Liver (tissue), 9 donors: ENCODE measurements around the gene USP48. TPM values are rescaled to one million over a fixed set of nuclear protein-coding genes. Genes with fewer than 3 reads are reported as not detected.

ENCODE experiments used
- DNase-seq: peaks from one replicate; pipeline ENCODE4 v3.0.0-alpha.2; 2017; ENCODE audit warnings: low spot score
- H3K27ac ChIP-seq, 2 donors: one replicate each; pipeline ENCODE4 v1.7.0; 2013; ENCODE audit warnings: inconsistent platforms in 2 of 2, low read length in 2 of 2, control low read depth in 1 of 2, low read depth in 1 of 2, mild to moderate bottlenecking in 1 of 2
- H3K27me3 ChIP-seq, 4 donors: one replicate each; pipeline versions ENCODE4 v1.6.1 to v1.7.0; 2013; ENCODE audit warnings: low read length in 3 of 4, inconsistent platforms in 1 of 4, mild to moderate bottlenecking in 1 of 4, moderate library complexity in 1 of 4; ENCODE audit not compliant: control insufficient read depth in 4 of 4, insufficient read depth in 4 of 4
- H3K36me3 ChIP-seq, 4 donors: one replicate each; pipeline versions ENCODE4 v1.6.1 to v1.7.0; 2013; ENCODE audit warnings: low read length in 3 of 4, mild to moderate bottlenecking in 3 of 4, low read depth in 1 of 4, moderate library complexity in 1 of 4; ENCODE audit not compliant: control insufficient read depth in 4 of 4, insufficient read depth in 3 of 4
- H3K4me1 ChIP-seq, 4 donors: one replicate each; pipeline versions ENCODE4 v1.6.1 to v1.7.0; 2013; ENCODE audit warnings: low read length in 3 of 4, mild to moderate bottlenecking in 3 of 4, moderate library complexity in 1 of 4; ENCODE audit not compliant: control insufficient read depth in 4 of 4, insufficient read depth in 4 of 4
- H3K4me3 ChIP-seq, 3 donors: one replicate each; pipeline versions ENCODE4 v1.6.1 to v1.7.0; 2013; ENCODE audit warnings: low read length in 3 of 3, control low read depth in 1 of 3, low read depth in 1 of 3, mild to moderate bottlenecking in 1 of 3
- H3K9ac ChIP-seq, 2 donors: one replicate each; pipeline ENCODE4 v1.7.0; 2013; ENCODE audit warnings: low read length in 2 of 2, mild to moderate bottlenecking in 2 of 2, moderate library complexity in 2 of 2, control low read depth in 1 of 2, low read depth in 1 of 2
- H3K9me3 ChIP-seq, 4 donors: one replicate each; pipeline versions ENCODE4 v1.6.1 to v1.7.0; 2013; ENCODE audit warnings: low read length in 3 of 4; ENCODE audit not compliant: control insufficient read depth in 4 of 4
- ATF3 ChIP-seq: IDR thresholded peaks from 2 replicates; pipeline ENCODE4 v1.6.1; 2016; ENCODE audit warnings: antibody characterized with exemption
- CTCF ChIP-seq: fragments of 150-350 bp; IDR thresholded peaks from 2 replicates; pipeline ENCODE4 v1.5.1; 2017; ENCODE audit warnings: improper control_type of control experiment, low read depth, low read length; ENCODE audit not compliant: missing input control
- EGR1 ChIP-seq, 2 donors: IDR thresholded peaks; 2 replicates each; pipeline ENCODE4 v1.6.1; 2016 to 2018; ENCODE audit warnings: antibody characterized with exemption in 2 of 2, low read depth in 2 of 2
- FOXA1 ChIP-seq: IDR thresholded peaks from 2 replicates; pipeline ENCODE4 v1.6.1; 2016; ENCODE audit warnings: antibody characterized with exemption
- FOXA2 ChIP-seq: IDR thresholded peaks from 2 replicates; pipeline ENCODE4 v1.6.1; 2016; ENCODE audit warnings: antibody characterized with exemption
- GABPA ChIP-seq, 2 donors: IDR thresholded peaks in 1 of 2; conservative IDR thresholded peaks in 1 of 2; 2 replicates each; pipeline ENCODE4 v1.6.1; 2016; ENCODE audit warnings: antibody characterized with exemption in 2 of 2, mild to moderate bottlenecking in 1 of 2, moderate library complexity in 1 of 2
- HNF4A ChIP-seq, 2 donors: conservative IDR thresholded peaks; 2 replicates each; pipeline ENCODE4 v1.6.1; 2016; ENCODE audit warnings: antibody characterized with exemption in 2 of 2, mild to moderate bottlenecking in 2 of 2
- HNF4G ChIP-seq: IDR thresholded peaks from 2 replicates; pipeline ENCODE4 v1.6.1; 2016; ENCODE audit warnings: antibody characterized with exemption
- JUND ChIP-seq, 2 donors: IDR thresholded peaks; 2 replicates each; pipeline ENCODE4 v1.6.1; 2016; ENCODE audit warnings: antibody characterized with exemption in 2 of 2
- MAX ChIP-seq: IDR thresholded peaks from 2 replicates; pipeline ENCODE4 v1.6.1; 2016; ENCODE audit warnings: antibody characterized with exemption
- NR2F2 ChIP-seq: IDR thresholded peaks from 2 replicates; pipeline ENCODE4 v1.6.1; 2016; ENCODE audit warnings: antibody characterized with exemption
- RAD21 ChIP-seq, 2 donors: IDR thresholded peaks; 2 replicates each; pipeline ENCODE4 v1.6.1; 2016; ENCODE audit warnings: antibody characterized with exemption in 2 of 2, mild to moderate bottlenecking in 2 of 2
- REST ChIP-seq: IDR thresholded peaks from 2 replicates; pipeline ENCODE4 v1.6.1; 2016; ENCODE audit warnings: antibody characterized with exemption, mild to moderate bottlenecking
- RXRA ChIP-seq, 2 donors: IDR thresholded peaks; 2 replicates each; pipeline ENCODE4 v1.6.1; 2017 to 2018; ENCODE audit warnings: antibody characterized with exemption in 2 of 2, mild to moderate bottlenecking in 1 of 2
- SP1 ChIP-seq: IDR thresholded peaks from 2 replicates; pipeline ENCODE4 v1.6.1; 2018; ENCODE audit warnings: antibody characterized with exemption, mild to moderate bottlenecking
- TAF1 ChIP-seq: conservative IDR thresholded peaks from 2 replicates; pipeline ENCODE4 v1.6.1; 2016; ENCODE audit warnings: antibody characterized with exemption, mild to moderate bottlenecking
- YY1 ChIP-seq: IDR thresholded peaks from 2 replicates; pipeline ENCODE4 v1.6.1; 2016; ENCODE audit warnings: antibody characterized with exemption, mild to moderate bottlenecking
- ZBTB33 ChIP-seq: IDR thresholded peaks from 2 replicates; pipeline ENCODE4 v1.6.1; 2016; ENCODE audit warnings: antibody characterized with exemption
- WGBS: extraction: QIAGEN DNeasy Blood & Tissue Kit; methylation state at CpG from one replicate; pipeline ENCODE4 v1.1.7; 2013; 5-methylcytosine and 5-hydroxymethylcytosine counted together
- polyA plus RNA-seq, 2 donors: library from polyadenylated mRNA; stranded (reverse) in 1 of 2; unstranded in 1 of 2; fragments of 200-250 nt in 1 of 2; fragments of >200 nt in 1 of 2; fragmentation: Nextera tagmentation in 1 of 2; extraction: Ambion mirVana in 1 of 2; gene quantifications; one replicate each; pipeline versions ENCODE4 v1.2.1 to v1.2.3, GENCODE V29; 2013 to 2015
- total RNA-seq, 2 donors: library from RNA; depleted of rRNA; stranded (reverse); fragments of >200 nt; gene quantifications; one replicate each; pipeline ENCODE4 v1.2.3, GENCODE V29; 2014
- donor health status: healthy.
- donor health status: healthy.
- donor health status: healthy.
- donor health status: healthy.
- donor health status: healthy.

The USP48 gene
- total and polyA plus RNA-seq, 4 donors: 7.8 to 34.9 (median 23.1) TPM

GRCh38 chr1:21721295-21721985, 61.5 kb downstream of the USP48 start:
- H3K9ac ChIP-seq: no peak overlapping the region
- H3K27ac ChIP-seq: no peak overlapping the region
- WGBS: 42% methylated on average over 7 of the region's 7 CpGs
- no peaks in the 10 kb centered on the region for H3K9me3 ChIP-seq
- DNase-seq: no peak
- no peaks in the 10 kb centered on the region for H3K27me3 ChIP-seq
- no peak overlapping the region for H3K4me3 ChIP-seq
- H3K4me1 ChIP-seq: peaks cover 0 to 16% (median 10%) of the 10 kb centered on the region in 4 donors
- H3K36me3 ChIP-seq: peaks cover 6 to 40% (median 18%) of the 10 kb centered on the region in 4 donors
- TF ChIP-seq SP1: no peak
- TF ChIP-seq RXRA (IDR thresholded peaks at IDR 0.05): peak in 1 of 2 donors; percentile 19
- TF ChIP-seq EGR1 (IDR thresholded peaks at IDR 0.05; ENCODE audit: low read depth in 2 of 2): no peak
- peak in 1 of 2 donors; percentile 21 for TF ChIP-seq HNF4A (conservative IDR thresholded peaks at IDR 0.05)
- no peak for TF ChIP-seq MAX
- TF ChIP-seq FOXA1: no peak
- no peak for TF ChIP-seq CTCF
- TF ChIP-seq FOXA2: no peak
- no peak for TF ChIP-seq ATF3
- TF ChIP-seq TAF1: no peak
- peak; percentile 40 for TF ChIP-seq YY1
- no peak for TF ChIP-seq REST
- no peak for TF ChIP-seq HNF4G
- no peak for TF ChIP-seq RAD21 (IDR thresholded peaks at IDR 0.05)
- TF ChIP-seq NR2F2: no peak
- no peak for TF ChIP-seq GABPA (IDR thresholded peaks at IDR 0.05 in 1 of 2, conservative IDR thresholded peaks at IDR 0.05 in 1 of 2)
- no peak for TF ChIP-seq JUND (IDR thresholded peaks at IDR 0.05)
- no peak for TF ChIP-seq ZBTB33
